Colonic mucosa (tissue), 4 donors: ENCODE measurements around the gene INHBB. TPM values are rescaled to one million over a fixed set of nuclear protein-coding genes. Genes with fewer than 3 reads are reported as not detected.

Experiments used
- DNase-seq: peaks from one replicate; pipeline ENCODE4 v3.0.0-alpha.2; 2020
- H3K27ac ChIP-seq: fragments of 200-600 bp; one replicate; pipeline ENCODE4 v1.8.0; 2021
- H3K27me3 ChIP-seq: fragments of 200-600 bp; one replicate; pipeline ENCODE4 v1.8.0; 2021
- H3K36me3 ChIP-seq: fragments of 200-600 bp; one replicate; pipeline ENCODE4 v1.8.0; 2021
- H3K4me1 ChIP-seq: fragments of 200-600 bp; one replicate; pipeline ENCODE4 v1.8.0; 2021; ENCODE audit warnings: mild to moderate bottlenecking
- H3K4me3 ChIP-seq: fragments of 200-600 bp; one replicate; pipeline ENCODE4 v1.8.0; 2021
- H3K9ac ChIP-seq, 2 donors: one replicate each; pipeline ENCODE4 v1.7.0; 2013; ENCODE audit warnings: control low read depth in 2 of 2, low read depth in 2 of 2, low read length in 2 of 2
- H3K9me3 ChIP-seq: fragments of 200-600 bp; one replicate; pipeline ENCODE4 v1.8.0; 2021
- intact Hi-C: fragments of 100-400 bp; cut with DNase I; formaldehyde crosslinking; loops from one replicate; pipeline ENCODE4 v1.14.1; 2022
- total RNA-seq, 2 donors: library from RNA; stranded (reverse); fragmentation: NEBNext Ultra II Directional in 1 of 2; extraction: Animal tissue kit (Norgen Biotek cat#: 25700) in 1 of 2; gene quantifications; one replicate each; pipeline ENCODE4 v1.2.1, GENCODE V29; 2021
- TF ChIP-seq, protein P1 (sequence below): fragments of 200-600 bp; IDR thresholded peaks from one replicate; pipeline ENCODE4 v1.8.0; 2022; ENCODE audit warnings: antibody characterized with exemption, mild to moderate bottlenecking
- donor health status: healthy.
- donor health status: DM: no; HTN: no; CAD: no.
- donor health status: DM: no; HTN: no; CAD: no.

INHBB gene
- total RNA-seq, 2 donors from 2014 or later, result 0.30 to 3.1 TPM

DNA sequence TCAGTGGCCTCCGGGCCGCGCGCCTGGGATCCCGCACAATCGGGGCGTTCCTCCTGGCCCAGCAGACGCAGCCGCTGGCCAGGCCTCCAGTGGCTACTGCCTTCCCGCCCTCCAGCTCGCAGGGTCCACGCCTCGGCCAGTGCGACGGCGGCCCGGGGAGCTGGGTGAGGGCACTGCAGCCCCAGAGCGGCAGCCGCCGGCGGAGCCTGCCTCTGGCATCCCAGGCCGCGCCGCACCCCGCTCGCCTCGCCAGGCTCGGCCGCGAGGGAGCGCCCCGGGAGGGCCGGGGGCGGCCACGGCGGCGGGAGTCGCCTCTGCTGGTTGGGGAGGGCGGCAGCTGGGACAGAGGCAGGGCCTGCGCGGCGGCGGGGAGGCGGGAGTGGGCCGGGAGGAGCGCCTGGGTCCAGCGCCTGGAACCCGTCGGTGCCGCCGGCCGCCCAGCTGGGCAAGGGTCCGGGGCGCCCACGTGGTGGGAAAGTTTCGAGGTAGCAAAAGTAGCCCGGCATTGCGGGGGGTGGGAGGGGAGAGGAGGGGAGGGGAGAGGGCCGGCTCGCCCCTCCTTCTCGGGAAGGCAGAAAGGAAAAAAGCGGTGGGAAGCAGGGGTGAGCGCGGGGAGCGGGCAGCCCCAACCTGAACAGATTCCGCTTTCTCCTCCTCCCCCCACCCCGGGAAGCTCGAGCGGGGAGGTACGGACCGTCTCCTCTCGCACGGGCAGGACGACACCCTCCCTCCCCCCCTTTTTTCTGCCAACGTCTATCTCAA lies 1.5 kb upstream of the INHBB start:
- intact Hi-C loops, result loop anchor here (10.0 kb wide), 1 partner anchor 210 kb away; no protein-coding TSS in a partner anchor
- H3K27ac ChIP-seq, result no peak overlapping the region
- peaks cover 68% of the 10 kb centered on the region for H3K27me3 ChIP-seq
- TF ChIP-seq, protein P1, sequence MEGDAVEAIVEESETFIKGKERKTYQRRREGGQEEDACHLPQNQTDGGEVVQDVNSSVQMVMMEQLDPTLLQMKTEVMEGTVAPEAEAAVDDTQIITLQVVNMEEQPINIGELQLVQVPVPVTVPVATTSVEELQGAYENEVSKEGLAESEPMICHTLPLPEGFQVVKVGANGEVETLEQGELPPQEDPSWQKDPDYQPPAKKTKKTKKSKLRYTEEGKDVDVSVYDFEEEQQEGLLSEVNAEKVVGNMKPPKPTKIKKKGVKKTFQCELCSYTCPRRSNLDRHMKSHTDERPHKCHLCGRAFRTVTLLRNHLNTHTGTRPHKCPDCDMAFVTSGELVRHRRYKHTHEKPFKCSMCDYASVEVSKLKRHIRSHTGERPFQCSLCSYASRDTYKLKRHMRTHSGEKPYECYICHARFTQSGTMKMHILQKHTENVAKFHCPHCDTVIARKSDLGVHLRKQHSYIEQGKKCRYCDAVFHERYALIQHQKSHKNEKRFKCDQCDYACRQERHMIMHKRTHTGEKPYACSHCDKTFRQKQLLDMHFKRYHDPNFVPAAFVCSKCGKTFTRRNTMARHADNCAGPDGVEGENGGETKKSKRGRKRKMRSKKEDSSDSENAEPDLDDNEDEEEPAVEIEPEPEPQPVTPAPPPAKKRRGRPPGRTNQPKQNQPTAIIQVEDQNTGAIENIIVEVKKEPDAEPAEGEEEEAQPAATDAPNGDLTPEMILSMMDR, result no peak
- no peak overlapping the region for H3K9ac ChIP-seq
- no peaks in the 10 kb centered on the region for H3K36me3 ChIP-seq
- H3K9me3 ChIP-seq, result no peaks in the 10 kb centered on the region
- H3K4me1 ChIP-seq, result peaks cover 12% of the 10 kb centered on the region
- peak overlapping the region; percentile 46 for H3K4me3 ChIP-seq
- no peak for DNase-seq

DNA sequence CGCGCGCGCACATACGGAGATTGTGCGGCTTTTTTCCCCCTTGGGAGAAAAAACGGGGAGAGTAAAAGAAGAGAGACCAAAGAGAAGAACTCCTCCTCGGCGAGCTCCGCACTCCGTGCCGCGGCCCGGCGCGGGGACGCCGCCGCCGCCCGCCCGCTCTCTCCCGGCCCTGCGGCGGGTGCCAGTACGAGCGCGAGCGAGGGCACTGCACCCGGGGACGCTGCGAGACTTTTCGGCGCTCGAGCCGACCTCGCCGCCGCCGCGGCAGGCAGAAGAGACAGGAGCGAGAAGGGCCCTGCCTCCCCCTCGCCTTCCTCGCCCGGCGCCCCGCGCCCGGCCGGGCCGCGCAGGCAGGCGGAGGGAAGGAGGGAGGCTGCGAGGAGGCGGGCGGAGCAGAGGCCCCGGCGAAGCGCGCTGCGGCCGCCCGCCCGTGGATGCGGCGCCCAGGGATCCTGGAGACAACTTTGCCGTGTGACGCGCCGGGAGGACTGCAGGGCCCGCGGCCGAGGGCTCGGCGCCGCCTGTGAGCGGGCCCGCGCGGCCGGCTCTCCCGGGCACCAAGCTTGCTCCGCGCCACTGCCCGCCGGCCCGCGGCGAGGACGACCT lies 857 bp upstream of the INHBB start:
- Histone ChIP-seq H3K4me3 (peak overlapping the region; percentile 46), H3K27ac (no peak overlapping the region)

DNA sequence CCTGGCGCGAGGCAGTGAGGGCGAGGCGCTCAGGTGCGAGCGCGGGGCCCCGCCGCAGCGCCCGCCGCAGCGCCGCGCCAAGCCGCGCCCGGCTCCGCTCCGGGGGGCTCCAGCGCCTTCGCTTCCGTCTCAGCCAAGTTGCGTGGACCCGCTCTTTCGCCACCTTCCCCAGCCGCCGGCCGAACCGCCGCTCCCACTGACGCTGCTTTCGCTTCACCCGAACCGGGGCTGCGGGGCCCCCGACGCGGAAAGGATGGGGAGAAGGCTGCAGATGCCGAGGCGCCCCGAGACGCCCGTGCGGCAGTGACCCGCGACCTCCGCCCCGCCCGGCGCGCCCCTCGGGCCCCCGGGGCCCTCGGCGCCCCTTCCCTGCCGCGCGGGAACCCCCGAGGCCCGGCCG lies 328 bp upstream of the INHBB start:
- H3K9ac ChIP-seq, result no peak overlapping the region
- DNase-seq, result no peak
- H3K9me3 ChIP-seq, result no peaks in the 10 kb centered on the region
- intact Hi-C loops, result loop anchor here (10.0 kb wide), 1 partner anchor 209 kb away; no protein-coding TSS in a partner anchor
- TF ChIP-seq, protein P1, result no peak
- no peaks in the 10 kb centered on the region for H3K36me3 ChIP-seq
- H3K4me1 ChIP-seq, result peaks cover 12% of the 10 kb centered on the region
- H3K27me3 ChIP-seq, result peaks cover 71% of the 10 kb centered on the region
- H3K4me3 ChIP-seq, result peak overlapping the region; percentile 46
- no peak overlapping the region for H3K27ac ChIP-seq

More for the DNA sequence above, 857 bp upstream of the INHBB start:
- no peaks in the 10 kb centered on the region for H3K36me3 ChIP-seq
- TF ChIP-seq, protein P1, result no peak
- no peak for DNase-seq
- intact Hi-C loops, result loop anchor here (10.0 kb wide), 1 partner anchor 210 kb away; no protein-coding TSS in a partner anchor
- no peaks in the 10 kb centered on the region for H3K9me3 ChIP-seq
- H3K4me1 ChIP-seq, result peaks cover 12% of the 10 kb centered on the region
- H3K27me3 ChIP-seq, result peaks cover 71% of the 10 kb centered on the region
- H3K9ac ChIP-seq, result peak overlapping the region in 1 of 2 donors; percentile 35

DNA sequence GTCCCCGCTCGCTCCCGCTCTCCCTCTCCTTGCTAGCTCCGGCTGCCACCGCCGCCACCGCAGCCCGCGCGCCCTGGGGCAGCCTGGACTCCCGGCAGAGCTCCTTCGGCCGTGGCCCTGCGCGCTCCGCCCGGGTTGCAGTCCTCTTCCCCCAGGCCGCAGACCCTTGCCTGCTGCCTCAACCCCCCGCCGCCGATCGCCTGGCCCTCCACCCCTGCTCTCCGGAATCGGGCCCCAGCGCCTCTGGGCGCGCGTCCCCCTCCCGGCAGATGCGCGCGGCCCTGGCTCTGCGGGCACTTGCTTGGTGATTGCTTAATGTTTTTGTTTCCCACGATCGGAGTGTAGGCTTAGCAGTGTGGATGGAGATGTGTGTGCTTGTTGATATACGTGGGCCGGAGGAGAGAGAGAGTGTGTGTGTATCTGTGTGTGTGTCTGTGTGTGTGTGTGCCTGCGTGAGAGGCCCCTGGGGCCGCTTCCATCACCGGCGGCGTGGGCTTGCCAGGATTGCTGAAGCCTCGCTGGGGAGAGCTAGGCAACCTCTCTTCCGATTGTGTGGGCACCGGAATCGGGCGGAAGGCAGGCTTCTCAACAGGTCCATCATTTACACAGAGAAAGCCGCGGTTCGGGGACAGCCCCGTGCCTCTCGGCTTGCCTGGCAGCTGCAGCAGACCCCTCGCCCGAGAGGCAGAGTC lies 877 bp downstream of the INHBB start:
- no peak overlapping the region for H3K27ac ChIP-seq
- no peaks in the 10 kb centered on the region for H3K9me3 ChIP-seq
- H3K27me3 ChIP-seq, result peaks cover 64% of the 10 kb centered on the region
- intact Hi-C loops, result loop anchor here (10.0 kb wide), 1 partner anchor 208 kb away; no protein-coding TSS in a partner anchor
- H3K4me3 ChIP-seq, result peak overlapping the region; percentile 24
- H3K4me1 ChIP-seq, result peaks cover 12% of the 10 kb centered on the region
- TF ChIP-seq, protein P1, result no peak
- DNase-seq, result no peak
- H3K9ac ChIP-seq, result peak overlapping the region in 1 of 2 donors; percentile 24
- no peaks in the 10 kb centered on the region for H3K36me3 ChIP-seq

DNA sequence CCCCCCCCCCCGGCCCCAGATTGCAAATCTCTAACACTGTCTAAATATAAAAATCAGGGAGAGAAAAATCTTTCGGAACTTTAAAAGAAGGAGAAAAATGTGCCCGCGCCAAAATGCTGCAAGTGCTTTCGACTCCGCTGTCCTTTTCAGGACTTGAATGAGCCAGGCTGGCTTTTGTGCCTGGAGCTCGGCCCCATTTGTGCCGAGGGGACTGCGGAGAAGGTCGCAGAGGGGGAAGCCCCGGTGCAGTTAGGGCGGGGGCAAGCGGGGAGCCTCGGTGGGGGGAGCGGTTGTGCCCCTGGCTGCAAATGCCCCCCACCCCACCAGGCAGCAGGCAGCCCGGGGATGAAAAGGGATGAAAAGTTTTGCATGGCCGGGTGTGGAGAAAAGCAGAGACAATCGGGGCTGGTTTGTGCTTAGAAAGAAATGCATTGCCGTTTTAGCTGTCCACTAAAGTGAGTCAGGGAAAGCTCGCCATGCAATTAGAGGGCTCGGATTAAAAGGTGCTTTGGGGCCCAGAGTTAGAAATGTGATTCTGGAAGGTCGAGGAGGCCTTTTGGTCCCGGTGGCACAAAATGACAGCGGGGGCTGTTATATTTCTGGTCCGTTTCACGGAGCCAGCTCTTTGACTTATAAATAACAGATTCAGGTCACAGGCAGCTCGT lies 1.6 kb downstream of the INHBB start:
- DNase-seq, result no peak
- H3K4me3 ChIP-seq, result no peak overlapping the region
- peaks cover 12% of the 10 kb centered on the region for H3K4me1 ChIP-seq
- no peaks in the 10 kb centered on the region for H3K36me3 ChIP-seq
- intact Hi-C loops, result loop anchor here (2.0 to 10.0 kb wide), 2 partner anchors 207 to 331 kb away; no protein-coding TSS in a partner anchor
- H3K9me3 ChIP-seq, result no peaks in the 10 kb centered on the region
- H3K9ac ChIP-seq, result no peak overlapping the region
- no peak overlapping the region for H3K27ac ChIP-seq
- TF ChIP-seq, protein P1, result no peak
- peaks cover 56% of the 10 kb centered on the region for H3K27me3 ChIP-seq
